ENCODE data around the gene ZC3H12D.

Gene ZC3H12D

GRCh38 chr6:149503872-149504271, 19.1 kb upstream of the ZC3H12D start:
- in situ Hi-C loops (cut with HindIII; ENCODE audit: low sequenced_read_pairs): loop anchor here (25.0 kb wide), 1 partner anchor 467 kb away; no protein-coding TSS in a partner anchor
- DNase-seq (ENCODE audit: low read depth): no peak
- no peak for TF ChIP-seq CTCF (IDR thresholded peaks at IDR 0.05; ENCODE audit: low read depth, low read length, missing control alignments)
- no peak overlapping the region for H3K4me3 ChIP-seq (ENCODE audit: low read depth, low read length)

GRCh38 chr6:149503276-149503675, 18.5 kb upstream of the ZC3H12D start:
- in situ Hi-C loops (cut with HindIII; ENCODE audit: low sequenced_read_pairs): loop anchor here (25.0 kb wide), 1 partner anchor 466 kb away; no protein-coding TSS in a partner anchor
- H3K4me3 ChIP-seq (ENCODE audit: low read depth, low read length): no peak overlapping the region
- no peak for DNase-seq (ENCODE audit: low read depth)
- no peak for TF ChIP-seq CTCF (IDR thresholded peaks at IDR 0.05; ENCODE audit: low read depth, low read length, missing control alignments)

DNA sequence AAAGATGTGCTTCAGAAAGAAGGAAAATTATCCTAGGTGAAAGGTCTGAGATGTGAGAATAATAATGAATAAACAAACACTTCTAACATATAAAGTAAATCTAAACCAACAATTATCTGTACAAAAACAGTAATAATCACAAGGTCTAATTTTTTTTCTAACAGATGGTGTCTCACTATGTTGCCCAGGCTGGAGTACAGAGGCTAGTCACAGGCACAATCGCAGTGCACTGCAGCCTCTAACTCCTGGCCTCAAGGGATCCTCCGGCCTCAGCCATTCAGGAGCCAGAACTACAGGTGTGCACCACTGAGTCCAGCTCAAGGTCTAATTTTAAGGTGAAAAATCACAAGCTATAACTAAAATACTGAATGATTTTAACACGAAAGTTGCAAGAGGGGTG, 17.0 kb upstream of the ZC3H12D start:
- H3K4me3 ChIP-seq (ENCODE audit: low read depth, low read length): no peak overlapping the region
- DNase-seq (ENCODE audit: low read depth): no peak
- in situ Hi-C loops (cut with HindIII; ENCODE audit: low sequenced_read_pairs): loop anchor here (25.0 kb wide), 1 partner anchor 464 kb away; no protein-coding TSS in a partner anchor
- TF ChIP-seq CTCF (IDR thresholded peaks at IDR 0.05; ENCODE audit: low read depth, low read length, missing control alignments): no peak

- in situ Hi-C loops (cut with HindIII; ENCODE audit: low sequenced_read_pairs): loop anchor here (25.0 kb wide), 1 partner anchor 464 kb away; no protein-coding TSS in a partner anchor
- H3K4me3 ChIP-seq (ENCODE audit: low read depth, low read length): no peak overlapping the region
- DNase-seq (ENCODE audit: low read depth): no peak
- no peak for TF ChIP-seq CTCF (IDR thresholded peaks at IDR 0.05; ENCODE audit: low read depth, low read length, missing control alignments)
Measured at GRCh38 chr6:149501201-149501600, 16.4 kb upstream of the ZC3H12D start.

GRCh38 chr6:149500096-149500495, 15.3 kb upstream of the ZC3H12D start:
- no peak overlapping the region for H3K4me3 ChIP-seq (ENCODE audit: low read depth, low read length)
- in situ Hi-C loops (cut with HindIII; ENCODE audit: low sequenced_read_pairs): loop anchor here (25.0 kb wide), 1 partner anchor 463 kb away; no protein-coding TSS in a partner anchor
- no peak for DNase-seq (ENCODE audit: low read depth)
- no peak for TF ChIP-seq CTCF (IDR thresholded peaks at IDR 0.05; ENCODE audit: low read depth, low read length, missing control alignments)

- DNase-seq (ENCODE audit: low read depth): peak; percentile 75
- TF ChIP-seq CTCF (IDR thresholded peaks at IDR 0.05; ENCODE audit: low read depth, low read length, missing control alignments): no peak
- in situ Hi-C loops (cut with HindIII; ENCODE audit: low sequenced_read_pairs): no loop called here
- H3K4me3 ChIP-seq (ENCODE audit: low read depth, low read length): no peak overlapping the region
Measured at GRCh38 chr6:149499066-149499465, 14.3 kb upstream of the ZC3H12D start.

Data from astrocyte of the cerebellum (primary cell).